Heart left ventricle (tissue), 16 donors: Measurements from ENCODE around the gene USP10. TPM values are rescaled to one million over a fixed set of nuclear protein-coding genes. Genes with fewer than 3 reads are reported as not detected.

ENCODE experiments used
- ATAC-seq, 4 donors: fragments of 200-7000 bp; cut with Tn5 transposase; one replicate each; pipeline ENCODE4 v1.9.1; 2020 to 2022; ENCODE audit warnings: moderate library complexity in 4 of 4, mild to moderate bottlenecking in 3 of 4, moderate number of reproducible peaks in 1 of 4
- DNase-seq, 5 donors: peaks; one replicate each; pipeline ENCODE4 v3.0.0-alpha.2; 2020
- H3K27ac ChIP-seq, 12 donors: fragments of 200-600 bp; sonication (generic) in 4 of 12; one replicate each; pipeline versions ENCODE4 v1.5.0 to v1.8.0; 2016 to 2022; ENCODE audit warnings: mild to moderate bottlenecking in 2 of 12
- H3K27me3 ChIP-seq, 9 donors: fragments of 200-600 bp; sonication (generic) in 2 of 9; one replicate each; pipeline versions ENCODE4 v1.5.1 to v1.8.0; 2016 to 2022; ENCODE audit warnings: mild to moderate bottlenecking in 3 of 9
- H3K36me3 ChIP-seq, 9 donors: fragments of 200-600 bp; sonication (generic) in 2 of 9; one replicate each; pipeline versions ENCODE4 v1.5.0 to v1.8.0; 2018 to 2022; ENCODE audit warnings: mild to moderate bottlenecking in 2 of 9
- H3K4me1 ChIP-seq, 12 donors: fragments of 200-600 bp; sonication (generic) in 4 of 12; one replicate each; pipeline versions ENCODE4 v1.5.0 to v1.8.0; 2016 to 2022; ENCODE audit warnings: mild to moderate bottlenecking in 3 of 12
- H3K4me3 ChIP-seq, 12 donors: fragments of 200-600 bp; sonication (generic) in 4 of 12; one replicate each; pipeline versions ENCODE4 v1.5.0 to v1.8.0; 2017 to 2022; ENCODE audit warnings: mild to moderate bottlenecking in 9 of 12, moderate library complexity in 4 of 12
- H3K9me3 ChIP-seq, 12 donors: fragments of 200-600 bp; sonication (generic) in 4 of 12; one replicate each; pipeline versions ENCODE4 v1.5.0 to v1.8.0; 2016 to 2022; ENCODE audit warnings: mild to moderate bottlenecking in 1 of 12
- CTCF ChIP-seq, 12 donors: fragments of 200-600 bp; sonication (generic) in 4 of 12; IDR thresholded peaks; one replicate each; pipeline versions ENCODE4 v1.5.0 to v1.8.0; 2018 to 2022; ENCODE audit warnings: antibody characterized with exemption in 12 of 12, mild to moderate bottlenecking in 5 of 12
- POLR2A ChIP-seq, 2 donors: fragments of 450-650 bp; IDR thresholded peaks; one replicate each; pipeline ENCODE4 v1.6.1; 2017; ENCODE audit warnings: antibody characterized with exemption in 2 of 2, mild to moderate bottlenecking in 2 of 2, moderate library complexity in 2 of 2
- WGBS, 4 donors: extraction: QIAGEN DNeasy Blood & Tissue Kit in 2 of 4; methylation state at CpG; one replicate each; pipeline versions ENCODE4 v1.1.5 to v1.1.7; 2013 to 2018; 5-methylcytosine and 5-hydroxymethylcytosine counted together
- intact Hi-C, 10 donors: fragments of 100-400 bp; cut with DNase I; formaldehyde crosslinking; loops; one replicate each; pipeline versions ENCODE4 v1.11.1 to v1.14.2; 2022
- polyA plus RNA-seq, 2 donors: library from polyadenylated mRNA; stranded (reverse); fragments of 200-250 nt; gene quantifications; one replicate each; pipeline ENCODE4 v1.2.3, GENCODE V29; 2013
- total RNA-seq, 9 donors: library from RNA; depleted of rRNA in 2 of 9; stranded (reverse); fragments of >200 nt in 2 of 9; fragmentation: NEBNext Ultra II Directional in 3 of 9; extraction: Animal tissue kit (Norgen Biotek cat#: 25700) in 3 of 9; gene quantifications; one replicate each; pipeline versions ENCODE4 v1.1.0 to v1.2.4, GENCODE V29; 2016 to 2023
- donor health status: ischemic (EF 13 %, LVEDD 7.1; RV severe dilation, severe dysfunction).
- donor health status: healthy with polysubstance abuse.
- donor health status: DM: no; HTN: yes; CAD: no.
- donor health status: DM: no; HTN: no; CAD: no.
- donor health status: ischemic (EF 25% LVEDD 6.9; RV normal size, moderate dysfunction).
- donor health status: ischemic (EF 25% LVEDD 5.7; RV mildly dilated, moderate dysfunction).
- donor health status: healthy.
- donor health status: DM: yes; HTN: yes; CAD: no.
- donor health status: ischemic (EF 35%, LVEDD 5.7; RV mildly dilated, moderate dysfunction).
- donor health status: nonischemic (EF 11% LVEDD 7.7; RV severe dilation, severe dysfunction).
- donor health status: DM: yes; HTN: yes; CAD: no.
- donor health status: PGD.
- donor health status: ischemic (EF 29% LVEDD 5.4; RV normal size, mild dysfunction).
- donor health status: nonischemic (EF 23%, LVEDD 6.1; RV moderate dilation, normal function).

The USP10 gene
- total and polyA plus RNA-seq, 11 donors, result 17.8 to 73.5 (median 61.6) TPM

GRCh38 chr16:84821728-84822689 lies 122.2 kb downstream of the USP10 start:
- no peaks in the 10 kb centered on the region for H3K9me3 ChIP-seq
- intact Hi-C loops, result loop anchor here in 2 of 10 donors (5.0 to 10.0 kb wide), 3 partner anchors 50 to 130 kb away; no protein-coding TSS in a partner anchor
- H3K4me1 ChIP-seq, result peaks cover 0 to 62% (median 10%) of the 10 kb centered on the region in 12 donors
- TF ChIP-seq CTCF (IDR thresholded peaks at IDR 0.05), result no peak
- TF ChIP-seq POLR2A (IDR thresholded peaks at IDR 0.05), result no peak
- peak in 2 of 4 donors; percentile 21 to 45 for ATAC-seq
- WGBS, 4 donors, result 60 to 66% (median 61%) methylated on average over 10 to 13 of the region's 13 CpGs
- H3K36me3 ChIP-seq, result no peaks in the 10 kb centered on the region
- DNase-seq, result peak in 3 of 5 donors; percentile 50 to 61 (median 57)
- peak overlapping the region in 11 of 12 donors; percentile 26 to 84 (median 62) for H3K4me3 ChIP-seq
- H3K27ac ChIP-seq, result peak overlapping the region; percentile 39 to 97 (median 72)
- peaks cover 0 to 9% (median 0%) of the 10 kb centered on the region in 9 donors for H3K27me3 ChIP-seq

- peak overlapping the region; percentile 13 to 97 (median 72) for H3K27ac ChIP-seq
- peaks cover 0 to 63% (median 14%) of the 10 kb centered on the region in 12 donors for H3K4me1 ChIP-seq
- WGBS, 4 donors, result 96 to 97% (median 96%) methylated on average over 6 of the region's 6 CpGs
Observed at GRCh38 chr16:84822990-84823389, 123.2 kb downstream of the USP10 start.

GRCh38 chr16:84823484-84823883 lies 123.7 kb downstream of the USP10 start:
- Histone ChIP-seq H3K4me3 (peak overlapping the region in 2 of 12 donors; percentile 7 to 61), H3K9me3 (no peaks in the 10 kb centered on the region), H3K36me3 (peaks cover 0 to 3% (median 0%) of the 10 kb centered on the region in 9 donors), H3K27me3 (peaks cover 0 to 9% (median 0%) of the 10 kb centered on the region in 9 donors), H3K4me1 (peaks cover 0 to 63% (median 14%) of the 10 kb centered on the region in 12 donors), H3K27ac (peak overlapping the region in 11 of 12 donors; percentile 11 to 97 (median 75))
- intact Hi-C loops, result loop anchor here in 2 of 10 donors (5.0 to 10.0 kb wide), 3 partner anchors 49 to 129 kb away; no protein-coding TSS in a partner anchor
- ATAC-seq, result peak in 1 of 4 donors; percentile 5
- peak in 1 of 5 donors; percentile 18 for DNase-seq
- 65 to 76% (median 72%) methylated on average over 8 of the region's 8 CpGs for WGBS, 4 donors
- TF ChIP-seq POLR2A (IDR thresholded peaks at IDR 0.05) (no peak), CTCF (IDR thresholded peaks at IDR 0.05) (no peak)

More at GRCh38 chr16:84822990-84823389, 123.2 kb downstream of the USP10 start:
- Histone ChIP-seq H3K36me3 (no peaks in the 10 kb centered on the region), H3K4me3 (peak overlapping the region in 5 of 12 donors; percentile 7 to 84 (median 61)), H3K9me3 (no peaks in the 10 kb centered on the region), H3K27me3 (peaks cover 0 to 9% (median 0%) of the 10 kb centered on the region in 9 donors)
- DNase-seq, result no peak
- no peak for ATAC-seq
- TF ChIP-seq POLR2A (IDR thresholded peaks at IDR 0.05), result no peak
- TF ChIP-seq CTCF (IDR thresholded peaks at IDR 0.05), result no peak
- intact Hi-C loops, result loop anchor here in 2 of 10 donors (5.0 to 10.0 kb wide), 3 partner anchors 49 to 129 kb away; no protein-coding TSS in a partner anchor
